Mesodermal cell (in vitro differentiated cells): ENCODE results near the gene TCF19.

Experiments used
- H3K27ac ChIP-seq: 2 replicates; pipeline ENCODE4 v1.7.0; 2013; ENCODE audit warnings: mild to moderate bottlenecking, low read depth, low read length, moderate library complexity; ENCODE audit not compliant: severe bottlenecking
- H3K36me3 ChIP-seq: 2 replicates; pipeline ENCODE4 v1.7.1; 2013; ENCODE audit warnings: mild to moderate bottlenecking, low read length, moderate library complexity; ENCODE audit not compliant: control insufficient read depth, insufficient read depth
- H3K4me1 ChIP-seq: one replicate; pipeline ENCODE4 v1.7.1; 2013; ENCODE audit warnings: mild to moderate bottlenecking, low read length; ENCODE audit not compliant: insufficient read depth, control insufficient read depth, poor library complexity, severe bottlenecking
- H3K4me3 ChIP-seq: 2 replicates; pipeline ENCODE4 v1.7.0; 2013; ENCODE audit warnings: low read length, control low read depth, mild to moderate bottlenecking; ENCODE audit not compliant: insufficient read depth, poor library complexity, severe bottlenecking; ENCODE audit errors: extremely low read depth
- H3K9me3 ChIP-seq: 2 replicates; pipeline ENCODE4 v1.7.1; 2013; ENCODE audit warnings: mild to moderate bottlenecking, low read length, moderate library complexity; ENCODE audit not compliant: control insufficient read depth
- WGBS, 2 experiments: methylation state at CpG; one replicate each; pipeline ENCODE4 v1.1.5; 2013; ENCODE audit warnings: missing lambda C conversion rate in 2 of 2; ENCODE audit not compliant: insufficient coverage in 2 of 2; 5-methylcytosine and 5-hydroxymethylcytosine counted together

TCF19 gene

DNA sequence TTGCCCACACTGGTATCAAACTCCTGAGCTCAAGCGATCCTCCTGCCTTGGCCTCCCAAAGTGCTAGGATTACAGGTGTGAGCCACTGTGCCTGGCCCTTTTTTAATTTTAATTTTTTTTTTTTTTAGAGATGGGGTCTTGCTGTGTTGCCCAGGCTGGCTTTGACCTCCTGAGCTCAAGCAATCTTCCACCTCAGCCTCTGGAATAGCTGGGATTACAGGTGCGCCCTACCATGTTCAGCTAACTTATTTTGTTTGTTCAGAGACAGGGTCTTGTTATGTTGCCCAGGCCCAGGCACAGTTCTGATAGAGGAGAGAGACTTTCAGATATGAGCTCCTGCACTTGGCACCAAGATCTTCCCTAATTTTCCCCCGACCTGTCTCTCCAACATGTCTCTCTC is 27.6 kb upstream of the TCF19 start:
- Histone ChIP-seq H3K4me1 (peaks cover 12% of the 10 kb centered on the region), H3K36me3 (no peaks in the 10 kb centered on the region), H3K4me3 (no peak overlapping the region), H3K9me3 (no peaks in the 10 kb centered on the region), H3K27ac (no peak overlapping the region)
- WGBS, 2 experiments, result 82 to 94% methylated on average over 1 to 2 of the region's 3 CpGs

DNA sequence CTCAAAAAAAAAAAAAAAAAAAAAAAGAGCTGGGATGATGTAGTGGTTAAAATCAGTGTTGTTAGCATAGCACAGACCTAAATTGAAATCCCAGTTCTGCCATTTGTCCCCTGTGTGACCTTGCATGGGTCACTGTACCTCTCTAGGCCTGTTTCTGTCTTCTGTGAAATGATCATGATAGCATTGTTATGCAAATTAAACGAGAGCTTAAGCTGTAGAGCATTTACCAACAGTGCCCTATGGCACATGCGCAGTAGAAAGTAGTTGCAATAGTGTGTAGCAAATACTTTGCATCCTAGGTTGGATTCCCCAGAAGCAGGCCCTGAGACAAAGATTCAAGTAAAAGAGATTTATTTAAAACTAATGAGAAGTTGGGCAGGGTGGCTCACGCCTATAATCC is 26.8 kb upstream of the TCF19 start:
- no peak overlapping the region for H3K27ac ChIP-seq
- peaks cover 12% of the 10 kb centered on the region for H3K4me1 ChIP-seq
- whole genome bisulfite sequencing, 2 experiments, result 86 to 90% methylated on average over 1 to 3 of the region's 3 CpGs
- H3K9me3 ChIP-seq, result no peaks in the 10 kb centered on the region
- H3K36me3 ChIP-seq, result no peaks in the 10 kb centered on the region
- no peak overlapping the region for H3K4me3 ChIP-seq

DNA sequence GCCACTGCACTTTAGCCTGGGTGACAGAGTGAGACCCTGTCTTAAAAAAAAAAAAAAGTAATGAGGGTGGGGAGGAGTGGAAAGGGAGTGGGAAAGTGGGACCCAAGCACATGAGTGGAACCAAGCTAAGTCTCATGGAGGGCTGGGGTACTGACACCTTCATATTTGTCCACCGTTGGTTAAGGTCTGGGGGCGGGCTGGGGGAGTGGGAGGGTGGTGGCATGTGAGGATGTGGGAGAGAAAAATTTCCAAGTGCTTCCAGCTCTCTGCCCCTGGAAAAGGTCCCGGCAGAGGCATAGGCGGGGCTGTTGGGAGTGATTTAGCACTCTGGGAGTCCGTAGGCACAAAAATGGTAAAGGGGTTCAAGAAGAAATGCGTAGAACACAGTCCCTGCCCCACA is 25.6 kb upstream of the TCF19 start:
- 70 to 81% methylated on average over 3 to 5 of the region's 6 CpGs for WGBS, 2 experiments
- Histone ChIP-seq H3K4me1 (peaks cover 8% of the 10 kb centered on the region), H3K4me3 (no peak overlapping the region)

DNA sequence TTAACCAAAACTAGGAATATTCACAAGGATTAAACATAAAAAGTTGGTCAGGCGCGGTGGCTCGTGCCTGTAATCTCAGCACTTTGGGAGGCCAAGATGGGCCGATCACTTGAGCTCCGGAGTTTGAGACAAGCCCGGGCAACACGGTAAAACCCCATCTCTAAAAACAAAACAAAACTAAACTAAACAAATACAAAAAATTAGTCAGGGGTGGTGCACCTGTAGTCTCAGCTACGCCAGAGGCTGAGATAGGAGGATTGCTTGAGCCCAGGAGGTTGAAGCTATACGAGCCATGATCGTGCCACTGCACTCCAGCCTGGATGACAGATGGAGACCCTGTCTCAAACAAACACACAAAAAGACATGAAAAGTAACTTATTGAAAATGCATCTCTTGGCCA is 22.7 kb upstream of the TCF19 start:
- peaks cover 12% of the 10 kb centered on the region for H3K4me1 ChIP-seq
- 80 to 94% methylated on average over 1 to 6 of the region's 10 CpGs for whole genome bisulfite sequencing, 2 experiments
- no peak overlapping the region for H3K27ac ChIP-seq
- H3K36me3 ChIP-seq, result no peaks in the 10 kb centered on the region
- no peak overlapping the region for H3K4me3 ChIP-seq
- H3K9me3 ChIP-seq, result no peaks in the 10 kb centered on the region

More for the DNA sequence above, 25.6 kb upstream of the TCF19 start:
- Histone ChIP-seq H3K27ac (no peak overlapping the region), H3K36me3 (no peaks in the 10 kb centered on the region), H3K9me3 (no peaks in the 10 kb centered on the region)

DNA sequence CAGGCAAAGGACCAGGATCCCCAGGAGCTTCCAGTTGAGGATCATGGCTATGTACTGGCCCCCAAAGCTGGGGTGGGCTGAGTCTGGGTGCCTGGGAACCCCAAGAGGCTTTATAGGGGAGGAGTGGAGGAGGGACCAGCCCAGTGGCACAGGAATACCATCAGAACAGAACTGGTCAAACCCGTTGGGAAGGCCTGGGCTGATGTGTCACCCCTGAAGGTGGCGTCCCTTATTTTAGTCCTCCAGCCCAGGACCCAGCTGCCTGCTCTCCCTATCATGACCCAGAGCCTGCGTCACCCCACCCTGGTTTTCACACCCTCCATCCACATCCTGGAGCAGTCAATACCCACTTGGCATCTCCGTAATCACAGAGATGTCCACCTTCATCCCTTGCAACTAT is 19.4 kb upstream of the TCF19 start, which contains the start of gene PSORS1C2:
Gene PSORS1C2 (minus strand): TSS at position 85 of the 400 bp plus-strand sequence. CDS start 40 bp downstream, at position 45.
- H3K36me3 ChIP-seq, result no peaks in the 10 kb centered on the region
- H3K9me3 ChIP-seq, result no peaks in the 10 kb centered on the region
- 90 to 100% methylated on average over 1 to 4 of the region's 4 CpGs for WGBS, 2 experiments
- H3K27ac ChIP-seq, result no peak within 1 kb of the TSS
- H3K4me1 ChIP-seq, result peaks cover 23% of the 10 kb centered on the region
- no peak within 1 kb of the TSS for H3K4me3 ChIP-seq

DNA sequence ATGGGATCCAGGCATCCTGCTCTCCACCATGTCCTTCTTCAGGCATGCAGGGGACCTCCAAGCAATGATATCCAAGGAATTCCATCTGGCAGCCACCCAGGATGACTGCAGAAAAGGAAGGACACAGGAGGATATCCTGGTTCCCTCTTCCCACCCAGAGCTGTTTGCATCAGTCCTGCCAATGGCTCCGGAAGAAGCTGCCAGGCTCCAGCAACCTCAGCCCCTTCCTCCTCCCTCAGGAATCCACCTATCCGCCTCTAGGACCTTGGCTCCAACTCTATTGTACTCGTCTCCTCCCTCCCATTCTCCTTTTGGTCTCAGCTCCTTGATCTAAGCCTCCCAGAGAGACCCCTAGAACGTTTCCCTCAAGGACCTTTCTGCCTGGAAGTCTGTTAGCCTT is 18.8 kb upstream of the TCF19 start:
- WGBS, 2 experiments, result 26 to 28% methylated on average over 4 of the region's 4 CpGs
- Histone ChIP-seq H3K36me3 (peaks cover 5% of the 10 kb centered on the region), H3K27ac (no peak overlapping the region), H3K9me3 (no peaks in the 10 kb centered on the region), H3K4me3 (no peak overlapping the region), H3K4me1 (peaks cover 23% of the 10 kb centered on the region)

DNA sequence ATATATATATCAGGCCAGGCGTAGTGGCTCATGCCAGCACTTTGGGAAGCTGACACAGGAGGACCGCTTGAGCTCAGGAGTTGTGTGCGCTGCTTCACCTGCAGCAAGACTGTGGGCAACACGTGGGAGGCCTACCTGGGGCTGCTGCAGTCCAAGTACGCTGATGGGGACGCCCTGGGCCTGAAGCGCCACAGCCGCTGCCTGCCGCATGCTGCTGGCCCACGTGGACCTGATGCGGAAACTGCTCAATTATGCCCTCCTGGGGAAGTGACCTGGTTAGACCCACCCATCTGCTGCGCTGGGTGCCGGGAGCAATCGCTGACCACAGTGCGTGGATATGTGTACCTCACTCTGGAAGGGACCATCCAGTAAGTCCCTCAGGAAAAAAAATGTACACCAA is 17.7 kb upstream of the TCF19 start:
- Histone ChIP-seq H3K27ac (no peak overlapping the region), H3K9me3 (no peaks in the 10 kb centered on the region), H3K4me3 (no peak overlapping the region), H3K36me3 (peaks cover 12% of the 10 kb centered on the region), H3K4me1 (peaks cover 23% of the 10 kb centered on the region)
- 88 to 93% methylated on average over 14 to 15 of the region's 15 CpGs for WGBS, 2 experiments

DNA sequence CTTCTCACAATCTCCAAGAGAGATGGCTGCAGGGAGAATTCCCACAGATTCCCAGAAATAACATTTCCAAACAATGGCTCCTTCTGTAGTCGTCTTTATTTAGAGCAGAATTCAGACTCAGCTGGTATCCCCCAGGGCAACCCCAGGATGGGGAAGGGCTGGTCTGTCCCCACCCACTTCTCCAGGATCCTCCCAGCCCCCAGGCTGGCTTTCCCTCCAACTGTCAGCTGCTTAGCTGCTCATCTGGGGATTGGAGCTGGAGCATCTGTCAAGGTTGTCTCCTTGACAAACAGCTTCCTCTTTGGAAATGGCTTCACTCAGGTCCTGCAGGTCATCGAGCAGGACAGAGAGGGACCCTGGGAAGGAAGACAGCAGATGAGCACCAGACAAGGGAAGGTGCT is 16.0 kb upstream of the TCF19 start:
- Histone ChIP-seq H3K36me3 (peaks cover 16% of the 10 kb centered on the region), H3K27ac (peak overlapping the region; percentile 13), H3K9me3 (no peaks in the 10 kb centered on the region), H3K4me3 (no peak overlapping the region), H3K4me1 (peaks cover 23% of the 10 kb centered on the region)
- 54 to 60% methylated on average over 2 of the region's 2 CpGs for WGBS, 2 experiments

DNA sequence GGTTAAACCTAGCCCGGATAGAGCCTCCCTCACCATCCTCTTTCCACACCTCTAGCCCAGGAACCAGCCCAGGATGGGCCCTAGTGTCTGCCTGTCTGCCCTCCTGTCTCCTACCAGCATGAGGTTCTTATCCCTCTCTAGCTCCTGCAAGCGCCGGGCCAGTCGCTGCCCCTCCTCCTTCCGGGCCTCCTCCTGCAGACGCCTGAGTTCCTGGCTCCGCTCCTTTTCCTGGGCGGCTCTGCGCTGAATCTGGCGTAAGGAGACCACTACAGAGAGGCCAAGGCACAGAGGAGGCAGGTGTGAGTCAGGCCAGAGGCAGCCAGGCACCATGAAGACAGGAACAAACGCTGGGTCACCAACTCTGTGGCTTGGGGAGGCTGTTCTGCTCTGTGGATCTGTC is 15.2 kb upstream of the TCF19 start:
- Histone ChIP-seq H3K4me3 (no peak overlapping the region), H3K27ac (peak overlapping the region; percentile 51), H3K4me1 (peaks cover 23% of the 10 kb centered on the region), H3K9me3 (no peaks in the 10 kb centered on the region), H3K36me3 (peaks cover 18% of the 10 kb centered on the region)
- WGBS, 2 experiments, result 21 to 23% methylated on average over 8 to 9 of the region's 11 CpGs

DNA sequence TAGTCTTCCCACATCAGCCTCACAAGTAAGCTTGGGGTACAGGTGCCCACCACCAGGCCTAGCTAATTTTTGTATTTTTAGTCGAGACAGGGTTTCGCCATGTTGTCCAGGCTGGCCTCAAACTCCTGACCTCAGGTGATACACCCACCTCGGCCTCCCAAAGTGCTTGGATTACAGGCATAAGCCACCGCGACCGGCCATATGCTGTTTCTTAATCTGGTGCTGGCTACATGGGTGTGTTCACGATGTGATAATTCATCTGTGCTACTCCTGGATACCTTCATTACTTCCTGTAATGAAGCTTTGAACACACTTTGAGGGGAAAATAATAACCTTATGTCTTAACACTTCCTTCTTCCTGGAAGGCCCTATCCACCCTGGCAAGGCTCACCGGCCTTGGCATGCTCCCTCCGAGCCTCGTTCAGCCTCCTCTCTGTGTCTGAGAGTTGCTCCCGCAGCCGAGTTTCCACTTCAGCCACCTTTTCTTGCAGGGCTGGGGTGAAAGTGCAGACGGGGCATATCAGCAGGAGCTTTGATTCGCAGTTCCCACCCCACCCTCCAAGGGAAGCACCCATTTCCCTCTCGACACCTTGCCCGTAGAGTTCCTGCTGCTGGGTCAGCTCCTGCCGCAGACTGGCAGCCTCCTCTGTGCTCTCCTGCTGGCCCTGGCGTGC is 14.0 kb upstream of the TCF19 start:
- Histone ChIP-seq H3K4me1 (peaks cover 23% of the 10 kb centered on the region), H3K9me3 (no peaks in the 10 kb centered on the region), H3K36me3 (peaks cover 21% of the 10 kb centered on the region), H3K4me3 (no peak overlapping the region), H3K27ac (no peak overlapping the region)
- WGBS, 2 experiments, result 93 to 96% methylated on average over 16 to 18 of the region's 18 CpGs

DNA sequence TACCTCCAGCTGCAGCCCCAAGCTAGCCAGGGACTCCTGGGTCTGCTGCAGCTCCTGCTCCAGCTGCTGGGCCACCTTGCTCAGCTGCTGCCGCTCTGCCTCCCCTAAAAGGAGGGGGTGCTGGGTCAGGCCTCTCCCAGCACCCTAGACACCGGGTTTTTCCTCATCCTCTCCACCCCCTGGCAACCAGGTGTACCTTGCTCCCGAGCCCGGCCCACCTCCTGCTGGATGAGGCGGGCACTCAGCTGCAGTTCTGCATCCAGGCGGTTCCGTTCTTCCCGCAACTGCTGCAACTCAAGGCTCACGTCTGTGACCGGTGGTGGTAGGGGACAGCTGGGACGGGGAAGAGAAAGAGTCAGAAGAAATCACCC is 13.4 kb upstream of the TCF19 start:
- H3K9me3 ChIP-seq, result no peaks in the 10 kb centered on the region
- H3K4me1 ChIP-seq, result peaks cover 20% of the 10 kb centered on the region
- WGBS, 2 experiments, result 91 to 100% methylated on average over 2 to 11 of the region's 11 CpGs
- H3K27ac ChIP-seq, result no peak overlapping the region
- no peak overlapping the region for H3K4me3 ChIP-seq
- H3K36me3 ChIP-seq, result peaks cover 27% of the 10 kb centered on the region
